HG03565 (cell line): ENCODE results near the gene TOX3.

Experiments used
- ATAC-seq: cut with Tn5 transposase; IDR thresholded peaks from one replicate; pipeline ENCODE4 v1.9.1; 2021; ENCODE audit warnings: mild to moderate bottlenecking, moderate library complexity; ENCODE audit not compliant: unreplicated experiment

TOX3 gene

GRCh38 chr16:52494145-52494544, 52.8 kb downstream of the TOX3 start:
- no peak for ATAC-seq

- ATAC-seq: peak; percentile 85
These were observed 54.1 kb downstream of the TOX3 start for GRCh38 chr16:52492789-52493357.

GRCh38 chr16:52491216-52491615, 55.7 kb downstream of the TOX3 start:
- no peak for ATAC-seq

- no peak for ATAC-seq
These were observed 57.0 kb downstream of the TOX3 start for GRCh38 chr16:52489894-52490293.

- ATAC-seq: no peak
These were observed 58.1 kb downstream of the TOX3 start for GRCh38 chr16:52488837-52489289.

- ATAC-seq: no peak
These were observed 59.0 kb downstream of the TOX3 start for GRCh38 chr16:52487849-52488457.

- no peak for ATAC-seq
These were observed 66.7 kb downstream of the TOX3 start for GRCh38 chr16:52480237-52480636.

GRCh38 chr16:52476111-52476510, 70.8 kb downstream of the TOX3 start:
- ATAC-seq: no peak

- no peak for ATAC-seq
These were observed 72.3 kb downstream of the TOX3 start for GRCh38 chr16:52474679-52475078.

- ATAC-seq: no peak
These were observed 73.8 kb downstream of the TOX3 start for GRCh38 chr16:52473096-52473495.

GRCh38 chr16:52471650-52472370, 75.1 kb downstream of the TOX3 start:
- ATAC-seq: no peak

GRCh38 chr16:52470585-52470984, 76.4 kb downstream of the TOX3 start:
- ATAC-seq: no peak

GRCh38 chr16:52469775-52470174, 77.2 kb downstream of the TOX3 start:
- ATAC-seq: no peak

- no peak for ATAC-seq
These were observed 77.9 kb downstream of the TOX3 start for GRCh38 chr16:52469091-52469490.

GRCh38 chr16:52467753-52468152, 79.2 kb downstream of the TOX3 start:
- ATAC-seq: no peak

- ATAC-seq: no peak
These were observed 79.9 kb downstream of the TOX3 start for GRCh38 chr16:52466994-52467393.

GRCh38 chr16:52465711-52466267, 81.2 kb downstream of the TOX3 start:
- no peak for ATAC-seq

GRCh38 chr16:52463904-52464303, 83.0 kb downstream of the TOX3 start:
- ATAC-seq: no peak

GRCh38 chr16:52462816-52463215, 84.1 kb downstream of the TOX3 start:
- ATAC-seq: no peak

- no peak for ATAC-seq
These were observed 86.2 kb downstream of the TOX3 start for GRCh38 chr16:52460639-52461178.

GRCh38 chr16:52456368-52456767, 90.6 kb downstream of the TOX3 start:
- no peak for ATAC-seq
